Midbrain (tissue), 1 donor: ENCODE data around the gene NBR1.
"Not testable (repeated sequence)": the region's sequence is repeated elsewhere in the genome, so short reads cannot be mapped to it uniquely, and the experiment has no call there.

Source experiments
- DNase-seq: peaks from one replicate; lab custom pipeline; 2025; lab: John Stamatoyannopoulos, UW

NBR1 gene

DNA sequence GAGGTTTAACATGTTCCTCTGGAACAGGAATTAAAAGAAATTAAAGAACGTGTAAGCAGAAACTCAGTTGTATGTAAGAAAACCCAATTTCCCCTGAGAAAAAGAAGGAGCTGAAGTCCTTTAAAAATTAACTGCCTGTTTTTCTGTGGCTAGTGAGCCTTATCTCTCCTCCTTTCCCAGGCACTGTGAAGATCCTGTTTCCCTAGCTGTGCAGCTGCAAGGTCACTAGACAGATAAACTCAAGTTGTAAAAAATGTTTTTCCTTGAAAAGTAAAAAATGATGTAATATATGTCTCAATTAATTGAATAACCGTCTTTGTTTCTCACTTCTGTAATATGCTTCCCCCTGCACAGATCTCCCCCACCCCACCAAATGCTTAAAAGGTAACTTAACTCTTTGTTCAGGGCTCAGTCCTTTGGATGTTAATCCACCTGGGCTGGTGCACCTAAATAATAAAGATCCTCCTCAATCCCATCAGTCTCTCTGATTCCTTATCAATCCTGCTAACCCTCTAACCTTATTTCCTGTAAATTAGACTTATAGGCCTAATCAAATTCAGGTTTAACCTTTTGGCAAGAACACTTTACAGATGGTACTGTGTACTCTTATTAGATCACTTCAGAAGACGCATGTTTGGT is 17.7 kb upstream of the NBR1 start:
- DNase-seq, result not testable (repeated sequence)

DNA sequence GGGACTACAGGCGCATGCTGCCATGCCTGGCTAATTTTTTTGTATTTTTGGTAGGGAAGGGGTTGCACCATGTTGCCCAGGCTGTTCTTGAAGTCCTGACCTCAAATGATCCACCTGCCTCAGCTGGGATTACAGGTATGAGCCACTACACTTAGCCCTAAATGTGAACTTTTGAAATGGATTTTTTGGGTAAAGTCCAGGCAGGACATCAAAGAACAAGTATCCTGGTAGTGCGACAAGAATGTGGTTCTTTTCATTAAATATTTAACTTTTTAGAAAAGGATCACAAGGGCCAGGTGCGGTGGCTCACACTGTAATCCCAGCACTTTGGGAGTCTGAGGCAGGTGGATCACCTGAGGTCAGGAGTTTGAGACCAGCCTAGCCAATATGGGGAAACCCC is 15.3 kb upstream of the NBR1 start:
- no peak for DNase-seq

DNA sequence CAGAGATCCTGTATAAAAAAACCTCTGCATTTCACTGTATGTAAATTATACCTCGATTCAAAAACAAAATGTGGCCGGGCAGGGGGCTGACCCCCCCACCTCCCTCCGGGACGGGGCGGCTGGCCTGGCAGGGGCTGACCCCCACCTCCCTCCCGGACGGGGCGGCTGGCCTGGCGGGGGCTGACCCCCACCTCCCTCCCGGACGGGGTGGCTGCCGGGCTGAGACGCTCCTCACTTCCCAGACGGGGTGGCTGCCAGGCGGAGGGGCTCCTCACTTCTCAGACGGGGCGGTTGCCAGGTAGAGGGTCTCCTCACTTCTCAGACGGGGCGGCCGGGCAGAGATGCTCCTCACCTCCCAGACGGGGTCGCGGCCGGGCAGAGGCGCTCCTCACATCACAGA is 11.8 kb upstream of the NBR1 start:
- not testable (repeated sequence) for DNase-seq

DNA sequence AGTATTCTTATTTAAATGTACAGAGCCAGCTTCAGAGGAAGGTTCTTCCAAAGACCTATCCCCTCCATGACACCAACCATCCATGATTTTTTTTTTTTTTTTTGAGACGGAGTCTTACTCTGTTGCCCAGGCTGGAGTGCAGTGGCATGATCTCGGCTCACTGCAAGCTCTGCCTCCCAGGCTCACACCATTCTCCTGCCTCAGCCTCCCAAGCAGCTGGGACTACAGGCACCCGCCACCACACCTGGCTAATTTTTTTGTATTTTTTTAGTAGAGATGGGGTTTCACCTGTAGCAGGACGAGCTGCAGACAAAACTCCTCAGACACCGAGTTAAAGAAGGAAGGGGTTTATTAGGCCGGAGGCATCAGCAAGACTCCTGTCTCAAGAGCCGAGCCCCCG is 11.1 kb upstream of the NBR1 start:
- DNase-seq, result not testable (repeated sequence)

DNA sequence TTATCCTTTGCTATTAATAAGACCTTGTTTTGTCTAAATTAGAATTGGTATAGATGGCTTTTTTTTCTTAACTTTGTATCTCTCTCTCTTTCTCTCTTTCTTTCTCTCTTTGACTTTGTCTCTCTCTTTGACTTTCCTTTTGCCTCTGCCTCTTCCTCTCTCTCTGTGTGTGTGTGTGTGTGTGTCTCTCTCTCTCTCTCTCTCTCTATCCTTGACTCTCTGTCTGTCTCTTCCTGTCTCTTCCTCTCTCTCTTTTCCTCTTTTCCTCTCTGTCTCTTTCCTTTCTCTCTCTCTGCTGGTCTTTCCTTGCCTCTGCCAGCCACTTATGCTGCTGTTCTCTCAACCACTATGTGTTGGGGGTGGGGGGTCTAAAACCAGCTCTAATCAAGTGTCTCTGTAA is 5.0 kb upstream of the NBR1 start:
- DNase-seq, result not testable (repeated sequence)

DNA sequence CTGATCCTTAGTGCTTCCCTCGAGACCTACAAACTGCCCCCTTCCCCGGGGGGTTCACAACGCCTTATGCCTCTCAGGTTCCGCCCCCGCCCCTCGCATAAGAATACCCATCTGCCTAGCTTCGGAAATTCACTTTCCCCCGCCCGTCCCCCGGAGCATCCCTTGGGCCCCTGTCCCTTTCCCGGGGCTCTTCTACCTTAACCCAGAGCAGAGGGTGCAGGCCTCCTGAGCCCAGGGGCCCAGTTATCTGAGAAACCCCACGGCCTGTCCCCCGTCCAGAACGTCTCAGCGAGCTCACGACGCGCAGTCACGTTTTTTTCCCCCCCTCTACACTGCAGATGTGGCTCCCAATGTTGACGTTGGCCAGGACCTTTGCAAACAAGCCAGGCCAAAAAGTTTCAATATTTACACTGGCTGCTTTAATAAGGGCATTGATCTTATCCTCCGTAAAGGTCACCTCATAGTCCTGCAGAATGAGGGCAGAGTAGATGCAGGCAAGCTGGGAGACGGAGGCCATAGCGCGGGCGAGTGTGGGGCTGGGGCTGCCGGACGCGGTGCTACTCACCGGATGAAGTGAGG is 1.4 kb upstream of the NBR1 start:
- DNase-seq, result no peak

DNA sequence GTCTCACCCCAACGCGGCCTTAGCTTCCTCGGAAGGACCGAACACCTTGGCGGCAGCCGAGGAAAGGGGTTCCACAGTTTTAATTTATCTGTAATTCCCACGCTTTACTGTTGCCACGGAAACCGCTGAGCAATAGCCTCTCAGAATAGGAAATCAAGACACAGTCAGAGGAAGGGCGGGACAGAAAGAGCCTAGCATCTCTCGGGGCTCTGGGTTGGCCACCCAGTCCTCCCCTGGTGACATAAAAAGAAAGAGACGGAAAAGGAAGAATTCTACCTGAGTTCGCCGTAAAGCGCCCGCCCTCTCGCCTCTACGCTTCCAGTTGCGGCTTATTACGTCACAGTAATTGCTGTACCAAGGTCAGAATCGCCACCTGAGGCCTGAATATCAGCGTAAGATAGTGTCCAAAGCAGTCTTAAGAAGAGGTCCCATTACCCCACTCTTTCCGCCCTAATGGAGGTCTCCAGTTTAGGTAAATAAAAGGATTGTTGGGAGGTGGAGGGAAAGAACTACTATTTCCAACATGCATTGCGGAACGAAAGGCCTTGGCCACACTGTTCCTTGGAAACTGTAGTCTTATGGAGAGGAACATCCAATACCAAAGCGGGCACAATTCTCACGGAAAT is 761 bp upstream of the NBR1 start:
- DNase-seq, result peak; percentile 88

DNA sequence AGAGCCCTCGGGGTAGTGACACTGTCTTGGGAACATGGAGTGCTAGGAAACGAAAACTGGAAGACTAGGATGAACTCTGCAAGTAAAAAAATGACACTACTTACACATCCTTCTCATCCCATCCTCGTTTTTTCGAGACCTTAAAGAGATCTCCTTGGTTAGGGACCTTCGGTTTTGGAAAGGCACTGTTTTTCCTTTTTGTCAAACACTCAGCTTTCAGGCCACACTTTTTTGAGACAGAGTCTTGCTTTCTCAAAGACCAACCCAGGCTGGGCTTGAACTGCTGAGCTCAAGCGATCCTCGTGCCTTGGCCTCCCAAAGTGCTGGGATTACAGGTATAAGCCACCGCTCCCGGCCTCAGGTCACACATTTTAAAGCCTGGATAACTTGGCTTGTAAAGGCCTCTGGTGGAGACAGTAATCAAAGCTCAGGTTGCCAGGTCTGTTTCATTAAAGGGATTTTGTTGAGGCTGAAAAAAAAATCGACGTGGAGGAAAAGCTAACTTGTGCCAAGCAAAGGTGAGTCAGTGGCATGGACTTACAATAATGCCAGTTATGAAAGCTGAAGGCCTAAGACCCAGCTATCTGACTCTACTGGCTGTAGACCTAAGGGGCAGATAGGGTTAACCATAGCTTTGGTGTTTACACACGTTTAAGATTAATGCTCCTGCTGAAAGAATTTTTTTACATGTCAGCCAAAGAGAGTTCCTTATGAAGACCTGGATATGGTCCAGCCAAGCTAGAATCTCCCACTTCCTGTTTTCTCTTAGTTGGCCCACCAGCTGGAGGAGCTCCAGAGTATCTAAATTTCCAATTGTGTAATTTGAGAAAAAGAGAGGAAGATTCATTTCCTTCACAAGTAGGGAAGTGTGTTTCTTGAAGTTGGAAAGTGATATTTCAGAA is 823 bp downstream of the NBR1 start:
- peak; percentile 38 for DNase-seq

DNA sequence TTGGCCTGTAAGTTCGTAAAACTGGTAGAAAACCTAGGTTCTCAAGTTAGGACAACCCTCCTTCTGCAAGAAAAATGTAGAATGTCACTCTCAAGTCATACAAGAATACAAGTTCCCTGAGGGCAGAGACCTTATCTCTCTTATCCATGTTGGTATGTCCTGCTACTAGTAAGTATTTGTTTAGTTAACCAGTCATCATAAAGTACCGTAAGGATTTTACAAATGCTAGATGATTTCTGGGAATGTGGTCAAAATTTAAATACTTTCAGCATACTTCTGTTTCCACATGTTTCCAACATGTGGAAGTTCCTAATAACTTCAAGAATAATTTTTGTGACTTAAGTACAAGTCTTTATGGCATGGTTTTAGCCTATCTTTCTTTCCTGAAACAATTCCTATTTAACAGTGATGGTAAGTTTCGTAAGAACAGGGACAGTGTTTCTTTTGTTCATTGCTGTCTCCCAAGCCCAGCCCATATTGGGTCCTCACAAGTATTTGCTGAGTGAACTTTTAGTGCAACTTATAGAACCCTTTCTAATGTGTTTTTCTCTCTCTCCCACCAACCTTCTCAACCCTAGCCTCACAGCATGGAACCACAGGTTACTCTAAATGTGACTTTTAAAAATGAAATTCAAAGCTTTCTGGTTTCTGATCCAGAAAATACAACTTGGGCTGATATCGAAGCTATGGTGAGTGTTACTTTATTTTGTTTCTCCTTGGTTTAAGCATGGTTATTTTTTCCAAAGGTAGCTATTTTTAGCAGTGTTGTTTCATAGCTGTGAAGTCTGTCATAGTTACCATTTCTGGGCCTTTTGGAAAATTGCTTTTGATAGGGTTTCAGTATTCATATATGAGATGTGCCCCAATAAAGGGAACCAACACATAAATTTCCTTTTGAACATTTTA is 4.5 kb downstream of the NBR1 start:
- no peak for DNase-seq

DNA sequence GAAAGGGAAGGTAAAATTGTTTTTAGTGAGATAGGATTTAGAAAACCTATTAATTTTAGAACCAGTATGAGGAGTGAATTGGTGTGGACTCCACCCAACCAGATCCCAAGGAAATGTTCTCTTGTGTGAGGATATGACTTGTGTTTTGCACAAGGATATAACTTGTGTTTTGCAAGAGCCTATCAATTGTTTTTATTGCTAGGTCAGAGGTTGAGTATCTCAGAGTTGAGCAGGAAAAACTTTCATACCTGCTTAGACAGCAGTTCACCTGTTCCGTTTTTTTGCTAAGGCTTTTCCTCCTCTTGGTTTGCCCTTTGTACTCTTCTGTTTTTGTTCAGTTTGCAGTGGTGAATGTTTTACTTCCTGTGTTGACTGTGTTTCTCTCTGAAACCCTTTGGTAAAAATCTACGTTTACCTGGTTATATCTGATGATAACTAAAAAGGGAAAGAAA is 5.1 kb downstream of the NBR1 start:
- no peak for DNase-seq

DNA sequence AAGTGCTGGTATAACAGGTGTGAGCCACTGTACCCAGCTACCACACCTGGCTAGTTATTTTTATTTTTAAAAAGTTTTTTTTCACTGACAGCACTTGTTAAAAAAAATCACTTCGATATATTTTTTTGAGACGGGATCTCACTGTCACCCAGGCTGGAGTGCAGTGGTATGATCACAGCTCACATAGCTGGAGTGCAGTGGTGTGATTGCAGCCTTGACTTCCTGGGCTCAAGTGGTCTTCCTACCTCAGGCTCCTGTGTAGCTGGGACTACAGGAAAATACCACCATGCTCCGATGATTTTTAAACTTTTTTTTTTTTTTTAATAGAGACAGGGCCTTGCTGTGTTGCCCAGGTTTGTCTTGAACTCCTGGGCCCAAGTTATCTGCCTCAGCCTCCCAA is 12.9 kb downstream of the NBR1 start:
- no peak for DNase-seq

DNA sequence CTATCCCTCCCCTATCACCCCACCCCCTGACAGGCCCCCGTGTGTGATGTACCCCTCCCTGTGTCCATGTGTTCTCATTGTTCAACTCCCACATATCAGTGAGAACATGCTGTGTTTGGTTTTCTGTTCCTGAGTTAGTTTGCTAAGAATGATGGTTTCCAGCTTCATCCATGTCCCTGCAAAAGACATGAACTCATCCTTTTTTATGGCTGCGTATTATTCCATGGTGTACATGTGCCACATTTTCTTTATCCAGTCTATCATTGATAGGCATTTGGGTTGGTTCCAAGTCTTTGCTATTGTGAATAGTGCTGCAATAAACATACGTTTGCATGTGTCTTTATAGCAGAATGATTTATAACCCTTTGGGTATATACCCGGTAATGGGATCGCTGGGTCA is 15.6 kb downstream of the NBR1 start:
- DNase-seq, result not testable (repeated sequence)

DNA sequence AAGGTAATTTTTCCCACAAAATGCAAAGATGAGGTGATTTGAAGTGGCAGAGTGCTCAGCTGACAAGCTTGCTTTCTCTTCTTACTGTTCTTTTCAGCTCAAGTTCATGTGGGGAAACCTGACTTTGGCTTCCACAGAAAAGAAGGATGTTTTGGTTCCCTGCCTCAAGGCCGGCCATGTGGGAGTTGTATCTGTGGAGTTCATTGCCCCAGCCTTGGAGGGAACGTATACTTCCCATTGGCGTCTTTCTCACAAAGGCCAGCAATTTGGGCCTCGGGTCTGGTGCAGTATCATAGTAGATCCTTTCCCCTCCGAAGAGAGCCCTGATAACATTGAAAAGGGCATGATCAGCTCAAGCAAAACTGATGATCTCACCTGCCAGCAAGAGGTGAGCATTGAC is 22.2 kb downstream of the NBR1 start:
- DNase-seq, result no peak

DNA sequence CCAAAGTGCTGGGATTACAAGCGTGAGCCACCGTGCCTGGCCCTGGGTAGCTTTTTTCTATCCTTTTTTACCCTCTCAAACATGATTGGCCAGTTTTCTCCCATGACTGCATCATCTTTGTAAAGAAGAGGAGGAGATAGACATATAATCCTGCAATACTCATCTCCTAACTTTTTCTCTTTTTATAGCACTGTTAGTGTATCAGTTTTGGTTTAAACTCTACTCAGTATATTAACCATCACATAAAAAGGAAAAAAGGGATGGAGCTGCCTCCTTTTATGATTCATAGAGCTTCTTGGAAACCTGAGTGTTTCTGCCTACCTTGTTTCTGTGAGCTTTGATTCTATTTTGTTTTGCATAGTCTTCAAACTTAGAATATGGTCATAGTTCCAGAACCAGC is 28.6 kb downstream of the NBR1 start:
- no peak for DNase-seq

DNA sequence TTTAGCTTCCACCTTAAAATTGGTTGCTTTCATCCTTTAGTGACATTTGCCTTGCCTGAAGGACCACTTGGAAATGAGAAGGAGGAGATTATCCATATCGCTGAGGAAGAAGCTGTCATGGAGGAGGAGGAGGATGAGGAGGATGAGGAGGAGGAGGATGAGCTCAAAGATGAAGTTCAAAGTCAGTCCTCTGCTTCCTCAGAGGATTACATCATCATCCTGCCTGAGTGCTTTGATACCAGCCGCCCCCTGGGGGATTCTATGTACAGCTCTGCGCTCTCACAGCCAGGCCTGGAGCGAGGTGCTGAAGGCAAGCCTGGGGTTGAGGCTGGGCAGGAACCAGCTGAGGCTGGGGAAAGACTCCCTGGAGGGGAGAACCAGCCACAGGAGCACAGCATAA is 29.1 kb downstream of the NBR1 start:
- no peak for DNase-seq

DNA sequence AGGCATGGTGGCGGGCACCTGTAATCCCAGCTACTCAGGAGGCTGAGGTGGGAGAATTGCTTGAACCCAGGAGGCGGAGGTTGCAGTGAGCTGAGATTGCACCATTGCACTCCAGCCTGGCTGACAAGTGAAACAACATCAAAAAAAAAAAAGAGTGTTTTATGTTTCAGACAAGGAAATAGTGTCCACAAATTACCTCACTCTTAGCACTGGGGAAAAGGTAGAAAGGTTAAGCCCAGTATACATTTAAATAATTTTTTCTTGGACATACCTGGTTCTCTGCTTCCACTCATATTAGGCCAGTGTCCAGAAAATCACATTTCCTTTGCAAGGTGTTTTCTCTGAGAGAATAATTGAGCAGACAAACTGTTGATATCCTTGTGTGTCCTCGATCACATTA is 32.0 kb downstream of the NBR1 start:
- not testable (repeated sequence) for DNase-seq

DNA sequence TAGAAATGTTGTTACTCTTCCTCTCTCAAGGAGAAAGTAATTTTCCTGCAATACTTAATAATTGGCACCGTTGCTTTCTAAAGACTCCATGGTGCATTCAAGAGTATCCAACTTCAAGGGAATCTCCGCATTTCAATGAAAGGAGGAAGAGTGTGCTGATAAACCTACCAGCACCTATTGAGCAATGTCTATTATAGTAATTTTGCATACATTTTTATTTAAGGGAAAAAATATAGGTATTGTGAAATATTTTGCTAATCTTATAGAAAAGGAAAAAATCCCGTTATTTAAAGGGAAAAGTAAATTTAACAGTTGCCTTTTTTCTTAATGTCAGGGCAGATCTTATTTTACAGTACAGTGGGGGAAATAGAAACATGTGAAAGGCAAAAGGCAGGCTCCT is 39.6 kb downstream of the NBR1 start:
- no peak for DNase-seq

DNA sequence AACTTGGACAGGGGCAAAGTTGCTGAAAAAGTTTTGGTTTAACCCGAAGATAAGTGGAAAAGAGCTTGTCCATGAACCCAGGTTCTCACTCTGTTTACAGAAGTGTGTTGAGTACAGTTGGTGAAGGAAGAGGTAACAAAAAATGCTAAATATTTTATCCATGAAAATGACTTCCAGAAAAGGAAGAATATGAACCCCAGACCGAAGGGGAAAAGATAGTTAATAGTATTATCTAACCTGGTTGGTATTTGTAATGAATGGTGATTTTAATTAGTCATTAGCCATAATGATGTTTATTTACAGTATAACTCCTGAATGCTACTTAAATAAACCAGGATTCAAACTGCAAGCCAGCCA is 40.1 kb downstream of the NBR1 start:
- no peak for DNase-seq

DNA sequence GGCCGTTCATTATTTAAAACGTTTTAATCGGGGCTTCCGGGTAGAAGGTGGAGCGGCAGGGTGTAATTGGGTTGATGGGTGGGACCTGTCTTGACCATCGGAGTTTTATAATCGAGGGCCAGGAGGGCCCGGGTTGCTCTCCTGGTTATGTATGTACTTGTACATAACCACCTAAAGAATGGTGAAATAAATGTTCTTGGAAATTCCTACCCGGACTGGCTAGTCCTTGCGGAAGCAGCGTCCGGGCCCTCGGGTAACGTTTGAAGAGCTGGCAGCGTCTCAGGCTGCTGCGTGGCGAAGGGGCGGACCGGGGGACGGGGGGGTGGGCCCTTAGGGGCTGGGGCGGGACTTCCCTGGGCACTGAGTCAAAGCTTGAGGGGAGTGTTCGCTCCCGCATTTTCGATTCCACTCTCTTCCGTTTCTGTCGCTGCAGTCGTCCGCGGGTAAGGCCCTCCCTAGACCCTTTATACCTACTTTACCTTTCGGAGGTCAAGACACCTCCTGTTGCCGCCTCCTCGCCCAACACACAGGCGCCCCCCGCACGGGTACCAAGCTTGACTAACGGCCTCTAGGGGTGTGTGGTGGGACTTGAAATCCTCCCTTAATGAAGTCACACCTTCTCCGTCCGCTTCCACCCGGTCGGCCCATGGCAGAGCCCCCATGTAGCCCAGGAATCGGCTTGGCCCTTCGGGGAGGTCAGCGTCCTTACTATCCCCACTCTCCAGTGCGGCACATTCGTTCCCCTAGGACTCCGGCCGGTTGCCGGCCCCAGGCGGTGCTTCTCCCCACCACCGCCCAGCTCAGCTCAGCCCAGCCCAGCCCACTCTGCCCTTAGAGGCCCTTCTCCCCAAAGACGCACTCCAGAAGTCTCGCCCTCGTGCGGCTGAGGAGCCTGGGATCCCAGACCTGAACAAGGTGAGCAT is 40.7 kb downstream of the NBR1 start, which contains the start of gene TMEM106A:
TSS of gene TMEM106A (plus strand) at position 396 of the 923 bp plus-strand sequence. CDS start 1,167 bp downstream, outside the sequence.
- peak; percentile 32 for DNase-seq
